HepG2 (cell line): ENCODE results near the gene ADAMTS12. TPM values are rescaled to one million over a fixed set of nuclear protein-coding genes. Genes with fewer than 3 reads are reported as not detected.

Experiments used
- ATAC-seq: fragments of 200-7000 bp; cut with Tn5 transposase; 3 replicates; pipeline ENCODE4 v1.9.1; 2020; ENCODE audit warnings: mild to moderate bottlenecking, moderate library complexity
- BruUV-seq: library from RNA; stranded (reverse); fragments of 400-500 nt; replicated peaks from 2 replicates; lab custom pipeline; 2021; lab: Mats Ljungman, UMichigan
- CTCF ChIA-PET: fragments of 300-600 bp; formaldehyde crosslinking; extraction: SDS; loops from one replicate; lab custom pipeline; 2021; ENCODE audit warnings: low total read pairs, inconsistent platforms, low intra/inter-chr PET ratio; lab: Yijun Ruan, JAX
- POLR2A ChIA-PET: fragments of 350-600 bp; sonication (Branson Sonifier 250); formaldehyde crosslinking; loops from one replicate; lab custom pipeline; 2020; ENCODE audit warnings: antibody characterized with exemption, inconsistent platforms; lab: Yijun Ruan, JAX
- DNase-seq: peaks from one replicate; pipeline ENCODE4 v3.0.0-alpha.2; 2015; ENCODE audit warnings: low spot score
- FAIRE-seq: peaks from 3 replicates; lab custom pipeline; 2011; peaks lifted over from hg19 to GRCh38; lab: Jason Lieb, UNC
- H2AFZ ChIP-seq: one replicate; pipeline ENCODE4 v1.6.1; 2011; ENCODE audit warnings: low read length, inconsistent platforms
- H3K27ac ChIP-seq: fragments of 300-600 bp; 3 replicates; pipeline ENCODE4 v1.8.0; 2011; ENCODE audit warnings: mixed run types, mild to moderate bottlenecking, mixed read lengths, low read length, inconsistent platforms; ENCODE audit not compliant: insufficient read depth; ENCODE audit errors: extremely low read length
- H3K27me3 ChIP-seq, 2 experiments: fragments of 200-600 bp in 1 of 2; 2 replicates in 1 of 2; 3 replicates in 1 of 2; pipeline versions ENCODE4 v1.6.0 to v1.8.0; 2011; ENCODE audit warnings: low read length in 2 of 2, mild to moderate bottlenecking in 2 of 2, moderate library complexity in 2 of 2, inconsistent platforms in 1 of 2; ENCODE audit not compliant: insufficient read depth in 2 of 2, control insufficient read depth in 1 of 2
- H3K36me3 ChIP-seq, 2 experiments: fragments of 200-600 bp in 1 of 2; replicated peaks in 1 of 2; 2 replicates in 1 of 2; 3 replicates in 1 of 2; pipeline versions ENCODE4 v1.5.1 to v1.8.0; 2011; ENCODE audit warnings: low read length in 2 of 2, inconsistent platforms in 1 of 2; ENCODE audit not compliant: insufficient read depth in 2 of 2, control insufficient read depth in 1 of 2
- H3K4me1 ChIP-seq: 2 replicates; pipeline ENCODE4 v1.5.1; 2012; ENCODE audit warnings: low read length, inconsistent platforms; ENCODE audit not compliant: insufficient read depth
- H3K4me2 ChIP-seq: 2 replicates; pipeline ENCODE4 v1.6.0; 2011; ENCODE audit warnings: low read depth, low read length, inconsistent platforms
- H3K4me3 ChIP-seq, 3 experiments: fragments of 200-600 bp in 1 of 3; sonication (generic), shearing (Covaris generic) in 1 of 3; replicated peaks in 1 of 3; 2 replicates each; pipeline ENCODE4 v1.5.1; 2011 to 2016; ENCODE audit warnings: low read length in 3 of 3, inconsistent platforms in 2 of 3, low read depth in 2 of 3, mild to moderate bottlenecking in 2 of 3, control low read depth in 1 of 3, mixed read lengths in 1 of 3; ENCODE audit not compliant: insufficient read depth in 1 of 3
- H3K79me2 ChIP-seq: one replicate; pipeline ENCODE4 v1.6.1; 2011; ENCODE audit warnings: low read length, inconsistent platforms; ENCODE audit not compliant: insufficient read depth
- H3K9ac ChIP-seq: 2 replicates; pipeline ENCODE4 v1.6.0; 2011; ENCODE audit warnings: mild to moderate bottlenecking, low read depth, low read length, inconsistent platforms; ENCODE audit not compliant: insufficient read depth
- H3K9me3 ChIP-seq: 2 replicates; pipeline ENCODE4 v1.5.1; 2012; ENCODE audit warnings: mild to moderate bottlenecking, low read length
- H4K20me1 ChIP-seq: 2 replicates; pipeline ENCODE4 v1.6.0; 2011; ENCODE audit warnings: inconsistent platforms, mild to moderate bottlenecking, low read length, moderate library complexity; ENCODE audit not compliant: insufficient read depth
- AGO1 ChIP-seq: fragments of 200-400 bp; formaldehyde crosslinking; IDR thresholded peaks from 2 replicates; pipeline ENCODE4 v1.6.1; 2017; ENCODE audit warnings: mild to moderate bottlenecking, low read depth, low read length, moderate library complexity; ENCODE audit not compliant: poor library complexity, severe bottlenecking
- ELF1 ChIP-seq: sonication (generic); formaldehyde crosslinking; IDR thresholded peaks from 2 replicates; pipeline ENCODE4 v1.4.0; 2020; ENCODE audit warnings: missing genetic modification reagents
- HOXA7 ChIP-seq: sonication (generic); formaldehyde crosslinking; IDR thresholded peaks from 2 replicates; pipeline ENCODE4 v1.8.1; 2022; ENCODE audit warnings: mild to moderate bottlenecking, missing genetic modification reagents, moderate library complexity
- MTF2 ChIP-seq: sonication (generic); formaldehyde crosslinking; IDR thresholded peaks from 2 replicates; pipeline ENCODE4 v1.5.0; 2020; ENCODE audit warnings: missing genetic modification reagents, borderline replicate concordance
- MXD4 ChIP-seq: IDR thresholded peaks from 2 replicates; pipeline ENCODE4 v1.6.1; 2016; ENCODE audit warnings: mild to moderate bottlenecking, missing biosample characterization, missing genetic modification reagents
- PLRG1 ChIP-seq: fragments of 450-650 bp; conservative IDR thresholded peaks from 2 replicates; pipeline ENCODE4 v1.6.1; 2016
- POLR2G ChIP-seq: fragments of 200-400 bp; formaldehyde crosslinking; IDR thresholded peaks from 2 replicates; pipeline ENCODE4 v1.6.1; 2018; ENCODE audit warnings: mild to moderate bottlenecking, low read depth, low read length, moderate library complexity
- PREB ChIP-seq: sonication (generic); formaldehyde crosslinking; IDR thresholded peaks from 2 replicates; pipeline ENCODE4 v1.4.0; 2020; ENCODE audit warnings: missing genetic modification reagents
- SUZ12 ChIP-seq: fragments of 150-350 bp; IDR thresholded peaks from 2 replicates; pipeline ENCODE4 v1.6.1; 2014; ENCODE audit warnings: low read depth, low read length
- SYNCRIP ChIP-seq: fragments of 200-400 bp; formaldehyde crosslinking; IDR thresholded peaks from 2 replicates; pipeline ENCODE4 v1.6.1; 2018; ENCODE audit warnings: mild to moderate bottlenecking, low read depth, low read length; ENCODE audit not compliant: insufficient read depth
- U2AF2 ChIP-seq: fragments of 200-400 bp; formaldehyde crosslinking; IDR thresholded peaks from 2 replicates; pipeline ENCODE4 v1.6.1; 2017; ENCODE audit warnings: low read depth, mild to moderate bottlenecking, low read length
- ZNF143 ChIP-seq: sonication (generic); formaldehyde crosslinking; IDR thresholded peaks from 2 replicates; pipeline ENCODE4 v1.4.0; 2020; ENCODE audit warnings: missing genetic modification reagents
- ZNF205 ChIP-seq: IDR thresholded peaks from 2 replicates; pipeline ENCODE4 v1.6.1; 2018; ENCODE audit warnings: missing biosample characterization, missing genetic modification reagents
- ZNF589 ChIP-seq: sonication (generic); formaldehyde crosslinking; conservative IDR thresholded peaks from 2 replicates; pipeline ENCODE4 v1.8.0; 2022; ENCODE audit warnings: mild to moderate bottlenecking, moderate library complexity, missing genetic modification reagents
- ZNF790 ChIP-seq: sonication (generic); formaldehyde crosslinking; IDR thresholded peaks from 2 replicates; pipeline ENCODE4 v1.8.0; 2022; ENCODE audit warnings: missing genetic modification reagents, mild to moderate bottlenecking, borderline replicate concordance
- WGBS: methylation state at CpG from one replicate; pipeline ENCODE4 v1.1.6; 2017; ENCODE audit warnings: low lambda C conversion rate; 5-methylcytosine and 5-hydroxymethylcytosine counted together
- in situ Hi-C: cut with HindIII; loops from 2 replicates; pipeline ENCODE4 v1.10.0; 2017; ENCODE audit warnings: low pct_unique_long_range_greater_than_20kb; ENCODE audit not compliant: extremely low pct_ligation_motif_present
- intact Hi-C: fragments of 100-400 bp; cut with micrococcal nuclease; formaldehyde crosslinking; loops from one replicate; pipeline ENCODE4 v1.10.0; 2022; ENCODE audit not compliant: unreplicated experiment
- polyA plus RNA-seq, 8 experiments: library from polyadenylated mRNA; depleted of rRNA in 3 of 8; stranded (reverse) in 7 of 8; unstranded in 1 of 8; fragments of >200 nt; fragmentation: Illumina TruSeq in 4 of 8; extraction: Trizol in 4 of 8; gene quantifications; 2 replicates each; pipeline versions ENCODE4 v1.2.1 to v1.2.3, GENCODE V29; 2011 to 2016; ENCODE audit warnings: low read depth in 4 of 8, missing spikeins in 1 of 8, mixed read lengths in 1 of 8; ENCODE audit not compliant: insufficient read depth in 1 of 8
- total RNA-seq, 5 experiments: library from RNA; depleted of rRNA; stranded (reverse); fragments of >200 nt; fragmentation: Illumina TruSeq; extraction: Trizol; gene quantifications; 2 replicates each; pipeline ENCODE4 v1.2.3, GENCODE V29; 2016; ENCODE audit warnings: low read depth in 1 of 5

ADAMTS12 gene
- total and polyA plus RNA-seq, 2 of the 13 experiments (the other 11 are each of a cell fraction or from before 2014, with no cell fraction given): 0.03 TPM; not detected in 1

GRCh38 chr5:33736510-33736909, 155.3 kb downstream of the ADAMTS12 start:
- no peak overlapping the region for H2AFZ ChIP-seq
- no peak for FAIRE-seq
- no peak overlapping the region for H3K4me2 ChIP-seq
- no peak overlapping the region for H3K4me3 ChIP-seq
- H3K9me3 ChIP-seq: no peaks in the 10 kb centered on the region
- TF ChIP-seq SUZ12 (no peak), PREB (CRISPR knock-in tag) (no peak), ELF1 (no peak)
- intact Hi-C loops (no loop called here), in situ Hi-C loops (no loop called here)
- CTCF ChIA-PET: no interaction called here
- H3K27ac ChIP-seq: no peak overlapping the region
- peaks cover 0 to 5% of the 10 kb centered on the region in 2 experiments; a peak in 1 of 5 replicates for H3K27me3 ChIP-seq
- BruUV-seq: no TSS peak
- POLR2A ChIA-PET: no interaction called here
- ATAC-seq: no peak
- H4K20me1 ChIP-seq: no peaks in the 10 kb centered on the region
- no peaks in the 10 kb centered on the region for H3K79me2 ChIP-seq
- H3K4me1 ChIP-seq: no peaks in the 10 kb centered on the region; the same call in 1 of the 2 replicates
- 19% methylated on average over 3 of the region's 3 CpGs for WGBS
- no peaks in the 10 kb centered on the region for H3K36me3 ChIP-seq
- peak; percentile 4 for DNase-seq
- no peak overlapping the region for H3K9ac ChIP-seq

- TF ChIP-seq MXD4 (CRISPR knock-in tag) (no peak), SYNCRIP (no peak), AGO1 (no peak), PLRG1 (no peak), ZNF205 (CRISPR knock-in tag) (no peak), MTF2 (no peak), HOXA7 (CRISPR knock-in tag) (no peak), U2AF2 (no peak), ZNF143 (CRISPR knock-in tag) (no peak), POLR2G (no peak), ZNF589 (CRISPR knock-in tag) (no peak), ZNF790 (no peak)
- no peak overlapping the region for H2AFZ ChIP-seq
- H3K79me2 ChIP-seq: no peaks in the 10 kb centered on the region
- no peaks in the 10 kb centered on the region for H3K9me3 ChIP-seq
- no peak overlapping the region for H3K27ac ChIP-seq
- 8% methylated on average over 4 of the region's 4 CpGs for WGBS
- in situ Hi-C loops: no loop called here
- no peak for ATAC-seq
- no peaks in the 10 kb centered on the region for H4K20me1 ChIP-seq
- no peak for DNase-seq
- no peaks in the 10 kb centered on the region; the same call in 1 of the 2 replicates for H3K4me1 ChIP-seq
- BruUV-seq: no TSS peak
- intact Hi-C loops: no loop called here
- H3K4me3 ChIP-seq: no peak overlapping the region
- H3K27me3 ChIP-seq: peaks cover 0 to 5% of the 10 kb centered on the region in 2 experiments; a peak in 1 of 5 replicates
- H3K4me2 ChIP-seq: no peak overlapping the region
- POLR2A ChIA-PET: no interaction called here
- no peak overlapping the region for H3K9ac ChIP-seq
- CTCF ChIA-PET: no interaction called here
- FAIRE-seq: no peak
- H3K36me3 ChIP-seq: no peaks in the 10 kb centered on the region
Measured at GRCh38 chr5:33735072-33735471, 156.7 kb downstream of the ADAMTS12 start.
